Activated T-helper 1 cell treated with Interleukin-2 at 50 U/mL for 16 hours (primary cell): ENCODE data around the gene KCNK10.

Source experiments
- DNase-seq: peaks from one replicate; pipeline ENCODE4 v3.0.0-alpha.2; 2020; ENCODE audit warnings: low read depth

KCNK10 gene

GRCh38 chr14:88225721-88226120 lies 97.3 kb downstream of the KCNK10 start:
- no peak for DNase-seq

DNA sequence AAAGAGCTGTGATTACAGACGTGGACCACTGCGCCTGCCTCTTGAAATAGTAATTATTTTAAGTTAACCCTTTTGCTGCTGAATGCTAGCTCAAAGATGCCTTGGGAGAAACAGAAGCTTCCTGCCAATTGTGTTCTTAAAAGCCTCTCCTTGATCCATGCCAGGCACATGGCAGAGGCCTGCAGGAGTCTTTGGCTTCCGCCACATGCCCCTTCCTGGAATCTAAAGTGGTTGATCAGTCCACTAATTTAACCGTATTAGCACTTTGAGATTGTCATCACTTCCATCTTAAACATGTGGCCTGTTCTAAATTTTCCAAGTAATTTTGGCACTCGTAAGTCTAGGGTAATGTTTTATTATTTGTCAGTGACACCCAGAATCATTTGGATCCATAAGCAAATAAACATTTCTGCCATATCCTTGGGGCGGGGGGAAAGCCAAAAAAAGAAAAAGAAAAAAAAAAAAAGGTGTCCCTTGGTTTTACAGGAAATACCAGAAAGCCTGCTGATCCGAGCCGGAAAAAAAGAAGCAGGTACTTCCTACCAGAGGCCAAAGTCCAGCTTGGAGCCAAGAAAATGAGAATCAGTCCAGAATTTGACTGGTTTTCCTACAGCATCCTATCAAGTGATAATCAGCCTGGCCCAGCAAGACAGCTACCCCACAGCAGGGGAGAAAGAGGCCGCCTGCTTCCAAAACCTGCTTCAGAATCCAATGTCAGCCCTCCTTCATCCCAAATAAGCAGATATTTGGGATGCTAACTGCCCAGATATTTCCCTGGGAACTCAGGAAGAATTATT lies 104.8 kb downstream of the KCNK10 start:
- no peak for DNase-seq

DNA sequence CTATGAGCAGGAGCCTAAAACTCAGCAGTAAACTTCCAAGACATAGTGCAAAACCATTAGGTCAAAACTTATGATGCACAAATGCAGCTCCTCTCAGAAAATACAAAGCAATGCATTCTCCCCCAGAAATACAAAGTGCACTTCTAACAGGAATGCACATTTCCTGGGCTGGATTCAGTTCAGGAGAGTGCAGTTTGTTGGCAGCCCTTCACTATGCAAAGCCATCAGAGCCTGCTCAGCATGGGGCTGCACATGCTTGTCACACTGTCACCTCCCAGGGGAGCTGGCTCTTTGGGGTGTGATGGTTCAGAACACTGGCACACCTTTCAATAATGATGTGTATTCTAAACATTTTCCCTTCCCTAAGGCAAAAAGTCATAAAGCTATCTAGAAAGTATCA lies 110.4 kb downstream of the KCNK10 start:
- DNase-seq = no peak

GRCh38 chr14:88210426-88210825 lies 112.6 kb downstream of the KCNK10 start:
- DNase-seq = no peak

- no peak for DNase-seq
These were observed 113.8 kb downstream of the KCNK10 start for GRCh38 chr14:88209273-88209672.

DNA sequence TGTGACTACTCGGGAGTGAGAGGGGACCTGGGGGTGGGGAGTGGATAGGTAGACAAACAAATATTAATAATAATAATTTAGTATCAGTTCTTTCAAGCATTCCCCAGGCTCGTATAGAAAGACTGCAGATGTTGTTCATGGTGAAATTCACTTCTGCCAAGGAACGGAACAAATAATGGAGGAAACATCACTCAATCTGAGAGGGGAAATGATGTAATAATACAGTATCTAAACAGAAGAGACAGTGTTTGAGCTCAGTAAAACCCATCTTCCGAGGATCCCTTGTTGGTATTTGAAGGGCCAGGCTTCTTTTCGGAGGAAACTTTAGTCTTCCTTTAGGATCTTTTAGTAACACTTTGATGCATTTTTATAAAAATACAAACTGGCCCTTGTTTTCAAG lies 114.2 kb downstream of the KCNK10 start:
- DNase-seq = no peak

DNA sequence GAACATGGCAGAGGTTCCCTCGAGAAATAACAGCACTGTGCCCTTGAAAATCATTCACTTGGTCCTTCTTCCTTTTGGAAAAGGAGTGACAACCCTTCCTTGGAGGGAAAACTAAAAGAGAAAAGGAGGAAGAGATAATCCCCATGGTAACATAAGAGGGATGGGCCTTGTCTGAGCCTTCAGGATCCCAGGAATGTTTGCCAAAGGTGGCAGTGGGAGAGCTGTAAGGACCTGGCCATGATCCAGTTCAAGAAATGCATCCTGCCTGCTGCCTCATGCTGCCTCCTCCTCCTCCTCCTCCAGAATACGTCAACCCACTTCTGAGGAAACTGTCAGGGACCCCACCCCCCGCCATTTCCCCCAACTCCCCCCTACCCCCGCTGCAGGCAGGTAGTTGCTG lies 118.8 kb downstream of the KCNK10 start:
- DNase-seq = no peak

- no peak for DNase-seq
These were observed 119.8 kb downstream of the KCNK10 start for GRCh38 chr14:88203291-88203690.

DNA sequence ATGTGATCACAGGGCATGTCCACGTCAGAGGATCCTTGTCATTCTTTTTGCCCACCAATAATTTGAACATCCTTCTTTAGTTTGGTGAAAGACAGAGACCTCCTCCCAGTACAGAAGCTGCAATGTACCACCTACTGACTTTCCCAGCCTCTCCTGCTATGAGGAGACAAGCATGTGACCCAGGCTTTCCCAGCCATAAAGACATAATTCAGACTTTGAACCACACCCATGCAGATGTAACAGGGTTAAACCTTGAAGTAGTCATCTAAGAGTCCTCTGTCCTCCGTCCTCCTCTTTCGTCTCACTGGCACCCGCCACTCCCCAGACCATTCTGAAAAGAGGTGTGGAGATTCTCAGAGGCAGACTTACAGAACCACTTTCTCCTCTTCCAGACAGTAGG lies 120.8 kb downstream of the KCNK10 start:
- no peak for DNase-seq

DNA sequence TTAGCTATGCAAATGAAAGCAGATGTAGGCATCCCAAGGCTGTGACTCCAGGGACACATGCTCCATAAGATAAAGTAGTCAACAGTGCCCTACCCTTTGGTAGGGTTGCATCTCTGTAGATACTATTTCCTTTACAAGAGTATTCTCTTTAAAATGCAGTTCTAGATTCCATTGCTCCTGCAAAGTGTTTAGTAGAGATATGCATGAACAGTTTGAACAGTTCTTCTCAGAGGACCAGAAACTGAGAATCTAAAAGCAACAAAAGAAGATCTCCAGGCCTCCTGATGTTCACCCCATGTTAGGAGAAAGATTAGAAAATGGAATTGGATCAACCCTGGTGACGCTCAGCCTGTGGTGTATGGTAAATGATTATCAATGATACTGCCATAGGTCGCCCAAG lies 121.2 kb downstream of the KCNK10 start:
- DNase-seq = no peak

DNA sequence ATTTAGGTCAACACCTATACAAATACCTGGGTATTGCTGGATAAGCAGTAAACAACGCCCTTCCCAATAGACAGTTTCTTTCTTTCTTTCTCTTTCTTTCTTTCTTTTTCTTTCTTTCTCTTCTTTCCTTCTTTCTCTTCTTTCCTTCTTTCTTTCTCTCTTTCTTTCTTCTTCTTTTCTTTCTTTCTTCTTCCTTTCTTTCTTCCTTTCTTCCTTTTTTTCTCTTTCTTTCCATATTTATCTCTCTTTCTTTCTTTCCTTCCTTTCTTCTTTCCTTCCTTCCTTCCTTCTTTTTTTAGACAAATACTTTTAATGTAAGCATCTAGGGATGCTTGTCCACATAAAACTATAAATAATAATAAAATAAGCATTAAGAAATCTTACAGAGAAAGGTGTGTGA lies 123.2 kb downstream of the KCNK10 start:
- no peak for DNase-seq

DNA sequence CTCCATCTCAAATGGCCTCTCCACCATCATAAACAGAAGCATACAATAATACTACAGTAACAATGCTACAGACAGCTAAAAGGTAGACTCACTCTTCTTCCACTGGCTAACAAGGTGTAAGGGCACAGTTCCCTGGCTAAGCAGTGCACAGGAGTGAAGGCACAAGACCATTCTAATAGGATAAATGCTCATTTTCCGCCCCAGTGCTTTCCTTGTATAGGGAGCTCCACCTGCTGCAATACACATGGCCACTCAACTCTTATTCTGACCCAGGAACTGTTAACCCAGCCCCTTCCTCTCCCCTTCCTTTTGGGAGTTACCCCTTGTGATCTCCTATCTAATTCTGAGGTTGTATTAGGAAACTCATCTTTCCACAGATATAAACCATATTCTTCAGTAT lies 124.6 kb downstream of the KCNK10 start:
- DNase-seq = no peak

- no peak for DNase-seq
These were observed 126.1 kb downstream of the KCNK10 start for GRCh38 chr14:88196925-88197324.

- no peak for DNase-seq
These were observed 126.8 kb downstream of the KCNK10 start for GRCh38 chr14:88196116-88196890.

DNA sequence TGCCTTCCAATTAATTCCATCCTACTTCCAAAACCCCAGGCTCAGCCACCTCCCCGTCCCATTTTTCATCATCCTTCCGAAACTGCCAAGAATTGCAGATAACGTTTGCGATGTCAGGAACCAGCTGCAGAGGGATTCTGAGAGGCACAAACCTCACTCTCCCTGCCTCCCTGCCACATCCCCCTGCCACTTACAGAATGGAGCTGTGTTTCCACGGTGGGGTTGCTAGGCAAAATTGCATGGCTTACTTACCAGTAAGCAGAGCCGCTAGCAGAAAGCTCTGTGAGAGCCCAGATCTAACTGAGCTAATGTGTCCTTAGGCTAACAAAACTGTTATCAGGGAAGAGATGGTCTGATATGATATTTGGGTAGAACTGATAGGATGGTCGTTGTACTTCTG lies 127.4 kb downstream of the KCNK10 start:
- no peak for DNase-seq

DNA sequence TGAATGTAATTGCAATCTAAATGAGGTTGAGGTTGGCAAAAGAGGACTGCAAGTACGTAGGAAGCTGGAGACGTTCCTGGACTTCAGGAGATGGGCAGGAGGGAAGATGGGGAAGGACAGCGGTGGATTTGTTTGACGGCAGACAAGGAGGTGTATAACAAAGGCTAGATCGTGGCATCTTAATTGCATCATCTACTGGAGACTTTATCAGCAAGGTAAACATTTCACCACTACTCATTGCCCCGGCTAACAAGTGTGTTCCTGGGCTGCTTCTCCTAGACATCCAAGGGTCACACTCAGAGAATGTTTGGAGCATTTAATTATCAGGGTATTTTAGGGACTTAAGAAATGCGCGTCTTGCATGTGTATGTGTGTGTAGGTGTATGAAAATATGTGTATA lies 128.5 kb downstream of the KCNK10 start:
- DNase-seq = no peak

DNA sequence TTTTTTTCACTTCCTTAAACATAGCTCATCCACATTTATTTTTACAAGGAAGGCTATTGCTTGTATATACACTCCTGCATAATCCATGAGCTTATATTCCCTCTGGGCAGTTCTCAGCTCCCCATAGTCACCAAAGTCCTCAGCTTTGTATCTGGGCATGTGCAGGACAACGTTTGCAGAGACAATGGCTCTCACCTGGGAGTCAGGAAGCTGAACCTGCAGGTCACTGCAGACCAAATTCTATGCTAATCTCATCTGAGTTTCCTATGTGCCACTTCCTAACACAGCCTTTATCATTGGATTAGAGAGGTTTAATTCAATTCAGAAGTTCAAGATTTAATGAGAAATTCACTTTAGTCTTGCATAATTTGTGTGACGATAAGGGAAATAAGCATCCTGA lies 131.5 kb downstream of the KCNK10 start:
- no peak for DNase-seq

DNA sequence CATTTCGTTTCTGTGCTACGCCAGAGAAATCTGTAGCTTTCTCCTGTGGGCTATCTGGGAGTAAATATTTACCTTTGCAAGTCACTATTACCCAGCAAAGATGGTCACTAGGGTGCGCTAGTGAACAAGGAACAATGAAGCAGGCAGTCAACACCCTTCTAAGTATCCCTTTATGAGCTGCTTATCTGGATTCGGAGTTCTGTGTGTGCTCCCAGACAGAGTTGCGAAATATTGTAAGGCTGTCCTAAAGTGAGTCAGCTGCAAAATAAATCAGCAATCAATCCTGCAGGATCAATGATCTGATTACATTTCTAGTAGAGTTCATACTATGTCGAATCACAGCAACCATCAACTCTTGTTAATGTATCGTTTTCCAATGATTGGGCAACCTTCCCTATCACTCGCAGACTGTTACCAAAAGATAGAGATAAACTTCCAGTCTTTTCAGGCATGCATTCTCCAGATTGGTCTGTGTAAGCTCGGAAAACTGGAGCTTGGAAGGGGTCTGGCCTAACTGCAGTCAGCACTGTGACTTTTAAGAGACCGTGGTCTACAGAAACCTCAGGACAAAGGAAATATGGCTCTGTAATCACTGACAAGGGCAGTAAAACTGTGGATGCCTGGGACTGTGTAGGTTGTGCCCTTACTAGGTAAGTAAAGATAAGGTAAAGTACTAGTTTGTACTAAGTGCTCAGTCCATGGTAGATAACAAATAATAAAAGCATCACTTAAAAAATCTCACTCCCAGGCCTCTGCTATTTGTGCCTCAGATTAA lies 133.5 kb downstream of the KCNK10 start:
- no peak for DNase-seq

DNA sequence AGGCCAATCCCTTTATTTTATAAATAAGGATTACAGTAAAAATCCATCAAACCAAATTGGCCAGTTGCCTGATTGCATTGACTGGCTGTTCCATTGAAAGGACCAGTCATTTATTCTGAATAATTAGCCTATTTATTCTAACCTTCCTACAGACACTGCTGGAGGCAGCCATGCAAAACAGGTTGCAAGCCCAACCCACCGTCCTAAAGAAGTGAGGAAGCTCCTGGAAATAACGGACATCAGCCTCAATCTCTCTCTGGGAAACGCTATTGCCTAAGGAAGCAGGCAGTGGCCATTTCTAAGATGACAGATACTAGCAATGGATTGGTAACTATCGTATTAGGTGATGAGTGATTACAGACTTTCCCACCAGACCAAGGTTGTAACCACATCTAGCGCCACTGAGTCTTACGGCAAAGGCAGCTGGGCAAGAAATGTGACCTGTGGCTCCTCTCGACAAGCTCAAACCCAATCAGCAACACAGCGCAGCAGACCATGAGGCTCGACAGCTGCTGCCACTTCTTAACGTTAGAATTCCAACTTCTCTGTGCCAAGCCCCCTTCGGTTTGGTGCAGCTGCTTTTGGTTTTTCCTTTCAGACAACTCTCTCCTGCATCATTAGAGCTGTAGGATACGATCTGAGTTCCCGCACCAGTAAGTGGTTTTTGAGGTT lies 134.2 kb downstream of the KCNK10 start:
- no peak for DNase-seq

GRCh38 chr14:88185843-88186242 lies 137.2 kb downstream of the KCNK10 start:
- DNase-seq = no peak

GRCh38 chr14:88184956-88185355 lies 138.1 kb downstream of the KCNK10 start:
- no peak for DNase-seq

- DNase-seq = no peak
These were observed 142.0 kb downstream of the KCNK10 start for GRCh38 chr14:88181072-88181471.
